ENCODE measurements around the gene CHSY1.

The CHSY1 gene

DNA sequence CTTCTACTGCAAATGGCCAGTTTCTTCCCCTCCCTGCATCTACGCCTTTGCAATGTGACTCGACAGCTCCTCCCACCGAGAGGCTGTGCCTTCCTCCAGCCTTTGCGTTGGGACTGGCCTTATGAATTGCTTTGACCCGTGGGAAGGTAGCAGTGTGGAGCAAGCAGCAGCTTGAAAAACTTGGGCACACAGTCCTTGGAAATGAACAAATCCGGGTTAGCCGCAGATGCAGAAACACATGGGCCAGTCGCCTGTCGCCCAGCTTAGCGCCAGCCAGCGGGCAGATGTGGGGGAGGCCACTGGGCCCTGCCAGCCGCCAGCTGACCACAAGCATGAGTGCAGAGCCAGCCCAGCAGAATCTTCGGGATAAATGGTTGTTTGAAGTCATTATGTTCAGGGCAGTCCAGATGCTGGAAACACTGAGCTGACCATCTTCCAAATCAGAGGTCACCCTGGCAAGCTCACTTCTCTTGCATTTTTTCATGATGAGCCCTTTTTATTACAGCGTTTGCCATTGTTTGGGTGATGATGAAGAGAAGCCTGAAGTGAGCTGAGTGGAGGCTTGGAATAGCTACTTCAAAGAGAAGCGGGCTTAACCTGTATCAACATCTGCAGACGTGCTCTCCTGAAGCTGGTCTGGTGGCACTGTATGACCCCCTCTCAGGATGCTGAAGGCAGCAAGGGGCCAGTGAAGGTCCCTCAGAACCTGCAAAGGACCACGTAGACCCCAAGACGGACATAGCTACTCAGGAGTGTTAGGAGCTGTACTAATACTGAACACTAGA, 15.7 kb upstream of the CHSY1 start:
- no peak for DNase-seq

DNA sequence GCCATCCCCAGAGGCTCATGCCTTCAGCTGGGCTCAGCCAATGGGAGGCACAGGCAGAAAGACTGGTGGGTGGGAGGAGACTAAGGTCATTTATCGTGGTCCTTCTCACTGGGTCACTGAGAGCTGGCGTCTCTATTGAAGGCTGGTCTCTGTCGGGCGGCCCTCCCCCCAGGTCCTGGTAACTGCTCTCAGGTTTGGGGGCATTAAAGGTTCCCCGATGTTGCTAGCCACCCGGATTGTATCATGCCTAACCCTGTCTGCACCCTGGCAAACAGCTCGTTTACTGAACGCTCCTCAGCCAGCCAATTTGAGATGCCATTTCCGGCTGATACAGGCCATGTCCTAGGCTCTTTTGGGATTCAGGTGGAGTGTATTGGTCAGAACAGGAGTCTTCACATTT, 14.9 kb upstream of the CHSY1 start:
- no peak for DNase-seq

DNA sequence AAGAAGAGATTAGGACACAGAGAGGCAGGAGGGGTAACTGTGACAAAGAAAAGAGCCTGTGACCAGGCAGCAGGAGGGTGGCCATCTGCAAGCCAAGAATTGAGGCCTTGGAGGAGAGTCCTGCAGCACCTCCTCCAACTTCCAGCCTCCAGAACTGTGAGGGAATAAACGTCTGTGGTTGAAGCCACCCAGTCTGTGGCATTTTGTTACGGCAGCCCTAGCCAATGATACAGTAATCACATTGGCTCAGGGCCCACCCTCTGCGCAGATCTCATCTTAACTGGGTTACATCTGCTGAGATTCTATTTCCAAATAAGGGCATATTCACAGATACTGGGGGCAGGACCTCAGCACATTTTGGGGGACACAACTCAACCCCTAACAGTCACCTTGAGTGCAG, 14.2 kb upstream of the CHSY1 start:
- DNase-seq = no peak

DNA sequence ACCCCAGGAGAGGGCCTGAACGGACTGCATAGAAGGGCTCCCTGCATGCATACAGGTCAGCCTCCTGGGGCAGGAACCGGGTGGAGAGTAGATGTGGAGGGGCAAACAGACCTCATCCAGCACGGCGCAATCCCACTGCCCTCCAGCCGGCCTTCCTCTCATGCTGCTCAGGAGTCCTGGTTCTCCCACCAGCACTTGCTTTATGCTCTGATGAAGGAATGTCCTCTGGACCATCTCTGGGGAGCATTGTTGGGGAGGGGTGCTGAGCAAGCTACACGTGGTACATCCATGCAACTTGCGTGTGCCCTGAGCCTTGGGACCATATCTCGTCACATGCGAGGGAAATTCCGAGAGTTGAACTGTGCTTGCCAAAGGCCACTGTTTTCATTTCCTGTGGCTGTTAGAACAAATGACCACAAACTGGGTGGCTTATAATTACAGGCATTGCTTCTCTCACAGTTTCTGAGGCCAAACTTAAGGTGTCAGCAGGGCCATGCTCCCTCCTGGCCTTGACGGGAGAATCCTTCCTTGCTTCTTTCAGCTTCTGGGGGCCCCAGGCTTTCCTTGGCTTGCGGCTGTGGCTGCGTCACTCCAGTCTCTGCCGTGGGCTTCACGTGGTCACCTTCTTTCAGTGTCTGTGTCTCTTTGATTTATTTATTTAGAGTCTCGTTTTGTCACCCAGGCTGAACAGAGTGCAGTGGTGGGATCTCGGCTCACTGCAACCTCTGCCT, 13.2 kb upstream of the CHSY1 start:
- peak; percentile 34 for DNase-seq

DNA sequence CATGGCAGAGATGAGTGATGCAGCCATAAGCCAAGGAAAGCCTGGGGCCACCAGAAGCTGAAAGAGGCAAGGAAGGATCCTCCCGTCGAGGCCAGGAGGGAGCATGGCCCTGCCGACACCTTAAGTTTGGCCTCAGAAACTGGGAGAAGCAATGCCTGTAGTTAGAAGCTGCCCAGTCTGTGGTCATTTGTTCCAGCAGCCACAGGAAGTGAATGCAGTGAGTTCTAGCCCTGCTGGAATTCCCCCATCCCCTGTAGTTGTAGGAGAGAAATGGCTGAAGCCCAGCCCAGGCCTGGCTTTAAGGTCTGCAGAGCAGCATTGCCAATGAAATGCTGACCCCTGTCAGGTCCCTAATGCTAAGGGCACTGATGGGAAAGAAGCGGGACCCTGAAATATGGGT, 12.2 kb upstream of the CHSY1 start:
- DNase-seq = no peak

DNA sequence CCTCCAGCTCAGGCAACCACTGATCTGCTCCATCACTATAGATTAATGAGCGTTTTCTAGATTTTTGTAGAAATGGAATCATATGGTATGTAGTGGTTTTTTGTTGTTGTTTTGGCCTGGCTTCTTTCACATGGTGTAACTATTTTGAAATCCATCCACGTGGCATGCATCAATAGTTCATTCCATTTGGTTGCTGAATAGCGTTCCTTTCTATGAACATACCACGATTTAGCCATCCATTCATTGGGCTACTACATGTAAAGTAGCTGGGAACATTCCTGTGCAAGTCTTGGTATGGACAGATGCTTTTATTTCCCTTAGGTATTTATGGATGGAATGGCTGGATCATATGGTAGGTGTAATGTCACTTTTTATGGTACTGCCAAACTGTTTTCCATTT, 10.7 kb upstream of the CHSY1 start:
- no peak for DNase-seq

DNA sequence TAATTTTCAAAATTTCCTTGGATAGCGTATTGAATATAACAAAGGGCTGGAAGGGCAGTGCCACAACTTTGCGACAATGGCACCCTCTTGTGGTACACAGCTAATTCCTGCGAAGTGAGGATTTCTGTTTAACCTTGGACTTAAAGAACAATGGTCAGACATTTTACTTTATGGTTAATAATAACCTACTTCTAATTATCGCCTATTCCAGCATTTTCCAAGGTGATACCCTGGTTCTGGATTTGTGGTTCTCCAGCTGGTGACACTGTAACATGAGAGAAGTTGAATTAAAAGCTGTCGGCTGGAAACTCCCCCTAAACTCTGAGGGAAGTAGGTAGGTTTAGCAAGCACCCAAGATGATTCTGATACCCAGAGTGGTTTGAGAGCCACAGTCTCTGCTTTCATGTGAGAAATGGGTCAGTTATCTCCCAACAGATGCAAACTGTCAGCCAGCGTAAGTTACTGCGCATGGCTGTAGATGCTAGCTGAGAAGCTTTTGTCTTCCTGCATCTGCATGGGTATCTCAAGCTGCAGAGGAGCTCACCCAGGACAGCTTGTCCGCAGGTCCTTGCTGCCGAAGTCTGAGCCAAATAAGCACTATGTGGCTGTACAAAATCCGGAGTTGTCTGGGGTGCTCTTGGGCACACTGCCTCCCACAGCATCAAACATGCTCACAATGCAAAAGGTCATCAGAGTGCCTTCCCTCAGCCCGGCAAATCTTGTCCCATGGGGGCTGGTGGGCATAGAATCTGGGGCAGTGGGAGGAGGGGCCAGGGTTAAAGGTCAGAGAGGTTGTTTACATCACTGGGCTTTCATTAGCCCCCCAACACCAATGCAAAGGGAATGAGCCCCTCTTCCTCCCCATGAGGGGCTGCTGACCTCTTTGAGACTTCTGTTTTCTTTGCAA, 6.6 kb upstream of the CHSY1 start:
- peak; percentile 78 for DNase-seq

DNA sequence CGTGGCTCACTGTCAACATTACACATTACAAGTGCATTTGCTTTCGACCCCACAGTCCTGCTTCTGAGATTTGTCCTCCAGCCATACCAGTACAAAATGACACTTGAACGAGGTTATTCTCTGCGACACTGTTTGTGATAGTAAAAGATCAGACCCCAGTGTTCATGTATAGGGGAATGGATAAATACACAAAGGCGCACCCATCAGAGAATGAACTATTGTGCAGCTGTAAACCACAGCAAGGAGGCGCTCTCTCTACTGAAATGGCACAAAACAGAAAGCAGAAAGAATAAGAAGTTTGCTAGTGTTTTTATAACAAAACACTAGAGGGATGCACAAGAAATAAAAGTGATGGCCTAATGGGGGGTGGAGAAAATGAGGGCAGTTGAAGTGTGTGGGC, 4.9 kb upstream of the CHSY1 start:
- DNase-seq = peak; percentile 25

DNA sequence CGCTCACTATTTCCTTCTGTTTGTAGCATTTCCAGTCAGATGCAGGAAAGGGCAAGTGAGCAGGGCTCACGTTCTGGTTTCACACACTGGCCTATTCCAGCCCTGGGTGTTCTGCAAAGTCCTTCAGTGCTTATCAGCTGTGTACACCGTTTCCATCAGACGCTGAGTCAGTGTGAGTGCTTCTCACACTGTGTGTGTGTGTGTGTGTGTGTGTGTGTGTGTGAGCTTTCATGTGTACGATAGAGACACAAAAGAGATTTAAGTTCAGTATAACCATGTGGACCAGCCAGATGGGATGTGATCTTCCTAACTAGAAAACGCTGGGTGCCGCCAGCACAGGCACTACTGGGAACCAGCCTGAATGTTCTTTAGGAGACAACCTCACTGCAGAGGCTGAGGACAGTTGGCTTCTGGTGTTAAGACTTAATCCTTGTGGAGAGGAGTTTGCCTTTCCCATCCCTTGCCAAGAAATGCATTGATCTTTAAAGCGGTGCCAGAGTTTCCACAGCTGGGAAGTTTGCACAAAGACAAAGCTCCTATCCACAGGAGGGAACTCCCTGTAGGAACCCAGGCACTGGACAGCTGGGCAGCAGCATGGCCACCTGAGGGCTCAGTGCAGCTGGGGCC, 3.9 kb upstream of the CHSY1 start:
- DNase-seq = no peak

DNA sequence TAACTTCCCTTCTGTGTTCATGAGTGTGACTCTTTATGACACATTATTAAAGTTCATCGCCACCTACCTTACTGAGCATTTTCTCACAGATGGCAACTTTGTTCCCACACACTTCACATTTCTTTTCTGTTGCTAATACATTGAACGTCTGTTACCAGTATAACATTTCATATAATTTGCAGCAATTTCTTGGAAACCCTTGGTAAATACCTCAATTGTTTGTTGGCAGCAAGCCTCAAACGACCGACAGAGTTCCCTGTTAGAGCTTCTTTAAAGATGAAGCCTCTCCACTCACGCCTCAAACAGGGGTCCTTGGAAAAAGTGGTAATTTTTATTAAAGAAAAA, 3.2 kb upstream of the CHSY1 start:
- no peak for DNase-seq

DNA sequence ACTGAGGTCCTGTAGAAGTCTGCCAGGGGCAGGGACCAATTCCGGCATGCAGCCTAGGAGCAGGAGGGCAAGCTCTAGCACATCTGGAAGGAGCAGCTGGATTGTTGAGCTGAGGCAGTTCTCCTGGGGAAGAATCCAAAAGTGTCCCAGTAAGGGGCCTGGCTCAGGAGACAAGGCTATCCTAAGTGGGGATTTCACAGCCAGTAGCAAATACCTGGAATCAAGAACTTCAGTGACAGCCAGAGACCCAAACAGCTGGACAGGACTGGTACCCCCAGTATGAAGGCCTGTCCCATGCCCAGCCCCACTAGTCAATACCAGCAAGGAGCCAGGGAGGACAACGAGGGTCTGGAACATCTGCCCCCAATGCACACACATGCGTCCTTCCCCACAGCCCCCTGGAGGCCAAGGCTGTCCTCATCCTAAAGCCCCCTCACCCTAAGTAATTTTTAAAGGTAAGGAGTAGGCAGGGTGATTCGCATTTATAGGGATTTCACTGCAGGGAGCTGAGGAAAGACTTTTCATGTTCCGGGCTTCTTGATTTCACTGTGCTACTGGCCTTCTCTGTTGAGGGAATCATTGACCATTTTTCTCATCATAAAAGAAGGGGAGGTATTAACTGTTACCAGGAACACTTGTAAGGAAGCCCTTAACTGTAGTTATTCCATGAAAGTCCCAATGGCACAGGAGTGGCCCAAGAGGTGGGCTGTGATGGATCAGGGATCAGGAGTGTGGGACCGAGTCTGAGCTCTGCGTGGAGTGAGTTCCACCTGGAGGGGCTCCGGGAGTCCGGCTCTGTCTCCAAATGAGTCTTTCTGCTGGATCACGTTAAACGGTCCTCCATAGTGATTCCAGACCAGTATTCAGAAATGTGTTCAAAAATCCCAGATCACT, 2.6 kb upstream of the CHSY1 start:
- no peak for DNase-seq

DNA sequence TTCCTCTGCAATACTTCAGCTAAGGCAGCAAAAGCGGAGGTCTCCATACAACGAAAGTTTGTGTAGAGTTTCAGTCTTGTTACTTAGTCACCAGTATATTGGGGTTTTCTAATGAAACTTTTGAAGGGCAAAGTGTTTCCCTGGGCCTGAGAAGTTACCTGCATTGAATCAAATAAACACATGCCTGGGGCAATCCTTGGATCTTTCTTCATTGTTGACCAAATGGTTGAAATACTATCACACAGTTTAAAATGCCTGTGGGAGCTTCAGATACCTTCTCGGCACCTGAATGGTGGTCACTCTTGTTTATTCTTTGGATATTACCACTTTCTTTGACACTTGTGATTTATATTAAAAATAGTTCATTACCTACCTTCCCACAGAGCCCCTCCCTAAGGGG, 988 bp upstream of the CHSY1 start:
- DNase-seq = no peak

DNA sequence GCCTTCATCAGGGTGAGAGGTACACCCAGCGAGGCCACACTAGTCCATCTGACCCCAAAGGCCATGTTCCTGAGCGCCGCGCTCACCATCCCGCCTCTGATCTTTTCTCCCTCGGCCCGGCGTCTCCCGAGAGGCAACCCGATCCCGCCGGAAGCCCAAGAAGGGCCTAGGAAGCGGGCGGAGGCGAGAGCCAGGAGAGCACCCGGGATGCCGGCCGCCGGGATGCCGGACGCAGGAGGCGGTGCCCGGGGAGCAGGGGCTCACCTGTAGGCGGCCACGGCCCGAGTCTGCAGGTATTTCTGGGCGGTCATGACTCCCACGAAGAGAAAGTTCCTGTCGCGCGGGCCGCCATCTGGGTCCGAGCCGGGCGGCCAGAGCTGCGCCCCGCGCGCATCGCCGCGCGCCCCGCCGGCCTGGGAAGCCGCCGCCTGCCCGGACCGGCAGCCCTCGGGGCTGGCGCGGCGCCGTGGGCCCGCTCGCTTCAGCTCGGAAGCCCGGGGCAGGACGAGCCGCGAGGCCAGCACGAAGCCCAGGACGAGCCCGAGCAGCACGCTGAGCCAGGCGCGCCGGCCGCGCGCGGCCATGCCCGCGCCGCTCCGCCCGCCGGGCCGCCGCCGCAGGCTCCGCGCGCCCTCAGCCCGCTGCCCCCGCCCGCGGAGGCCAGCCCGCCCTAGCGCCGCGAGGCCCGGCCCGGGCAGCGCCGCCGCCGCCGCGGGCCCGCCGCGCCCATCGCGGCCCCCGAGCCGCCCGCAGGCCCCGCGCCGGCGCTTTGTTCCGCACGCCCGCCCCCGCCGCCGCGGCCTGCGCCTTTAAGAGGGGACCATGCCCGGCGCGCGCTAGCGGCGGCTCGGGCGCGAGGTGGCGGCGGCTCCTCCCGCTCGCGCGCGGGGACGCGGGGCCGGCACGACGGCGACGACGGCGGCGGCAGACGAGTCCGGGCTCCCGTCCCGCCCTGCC, 697 bp downstream of the CHSY1 start:
- peak; percentile 43 for DNase-seq

DNA sequence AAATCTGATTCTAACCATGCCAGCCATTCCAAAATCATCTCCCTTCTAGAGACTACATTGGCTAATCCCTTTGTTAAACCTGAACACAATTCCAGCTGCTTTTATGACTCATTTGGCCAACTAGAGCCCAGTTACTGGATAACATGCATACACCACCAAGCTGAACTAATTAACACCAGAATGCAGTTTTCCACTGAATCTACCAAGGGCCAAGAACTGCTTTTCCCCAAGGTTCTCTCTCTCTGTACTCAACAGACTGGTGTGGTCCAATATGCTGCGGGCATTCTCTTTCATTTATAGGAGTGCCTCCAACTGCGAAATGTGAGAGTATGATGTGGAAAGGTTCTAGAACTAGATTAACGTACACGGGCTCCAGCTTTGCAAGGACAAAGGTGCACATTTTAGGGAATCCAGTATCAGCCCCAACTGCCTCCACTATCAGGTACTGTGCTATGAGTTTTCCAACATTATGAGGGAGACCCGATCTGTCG, 1.5 kb downstream of the CHSY1 start:
- peak; percentile 42 for DNase-seq

DNA sequence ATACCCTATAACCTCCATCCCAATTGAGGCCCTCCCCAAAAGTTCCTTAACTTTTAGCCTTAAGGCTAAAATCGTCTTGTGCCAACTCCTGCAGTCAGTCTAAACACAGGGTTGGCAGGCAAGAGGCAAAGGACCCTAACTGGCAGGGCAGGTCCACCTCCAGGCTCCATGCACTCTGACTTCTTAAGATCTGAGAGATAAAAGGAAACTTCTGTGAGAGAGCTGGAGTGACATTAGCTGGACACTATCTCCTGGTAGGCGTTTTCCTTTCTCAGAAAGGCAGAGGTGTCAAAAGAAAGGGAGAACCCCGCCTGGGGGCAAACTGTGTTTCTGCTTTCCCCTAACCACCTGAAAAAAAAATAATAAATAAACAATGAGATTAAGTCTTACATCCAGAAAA, 3.6 kb downstream of the CHSY1 start:
- DNase-seq = no peak

DNA sequence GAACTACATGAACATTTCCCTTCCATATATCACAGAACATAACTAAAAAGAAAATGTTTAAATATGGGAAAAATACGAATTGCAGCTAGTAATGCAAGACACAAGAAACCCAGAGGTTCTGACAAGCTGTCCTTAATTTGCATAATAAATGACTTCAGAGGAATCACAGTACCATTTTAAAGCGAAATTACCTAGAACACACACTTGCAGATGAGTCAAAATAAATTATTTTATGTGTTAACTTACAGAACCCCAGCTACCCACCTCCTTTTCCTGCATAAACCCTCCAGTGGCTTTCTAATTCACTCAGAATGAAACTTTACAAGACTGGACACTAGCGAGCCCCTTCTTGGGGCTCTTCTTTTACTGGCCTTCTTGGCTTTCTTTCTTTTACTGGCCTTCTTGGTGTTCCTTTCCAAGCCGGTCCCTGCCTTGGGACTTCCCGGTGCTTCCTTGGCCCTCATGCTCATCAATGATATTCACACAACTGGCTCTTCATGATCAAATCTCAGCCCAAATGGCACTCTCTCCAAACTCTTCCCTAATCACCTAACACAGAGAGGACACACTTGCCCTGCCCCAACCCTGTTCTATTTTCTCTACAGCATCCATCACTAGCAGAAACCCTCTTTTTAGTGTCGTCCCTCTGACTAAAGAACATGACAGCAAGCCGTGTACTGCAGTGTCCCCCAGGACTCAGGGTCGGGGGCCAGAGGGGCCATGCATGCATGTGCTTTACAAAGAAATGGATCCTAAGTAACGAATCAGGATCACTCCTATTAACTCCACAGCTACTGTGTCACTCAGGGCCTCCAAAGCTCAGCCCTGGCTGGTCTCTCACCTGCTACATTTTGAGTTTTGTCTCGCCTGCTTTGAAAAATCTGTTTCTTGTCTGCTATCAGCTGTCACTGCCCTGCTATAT, 4.8 kb downstream of the CHSY1 start:
- DNase-seq = no peak

DNA sequence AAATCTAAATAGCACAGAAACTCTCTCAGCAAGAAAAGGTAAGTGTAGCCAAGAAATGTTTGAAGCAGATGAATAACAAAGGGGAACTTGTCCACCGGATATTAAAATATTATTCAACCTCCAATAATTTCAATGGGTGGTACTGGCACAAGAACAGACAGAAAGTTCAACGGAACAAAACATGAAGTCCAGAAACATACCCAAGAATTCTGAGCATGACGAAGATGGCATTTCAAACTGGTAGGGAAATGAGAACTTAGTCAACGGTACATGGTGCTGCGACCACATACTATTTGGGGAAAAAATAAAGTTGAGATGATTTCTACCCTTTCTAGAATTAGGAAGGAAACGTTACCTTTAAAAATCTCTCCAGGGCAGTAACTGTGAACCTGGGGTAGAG, 5.5 kb downstream of the CHSY1 start:
- DNase-seq = no peak

DNA sequence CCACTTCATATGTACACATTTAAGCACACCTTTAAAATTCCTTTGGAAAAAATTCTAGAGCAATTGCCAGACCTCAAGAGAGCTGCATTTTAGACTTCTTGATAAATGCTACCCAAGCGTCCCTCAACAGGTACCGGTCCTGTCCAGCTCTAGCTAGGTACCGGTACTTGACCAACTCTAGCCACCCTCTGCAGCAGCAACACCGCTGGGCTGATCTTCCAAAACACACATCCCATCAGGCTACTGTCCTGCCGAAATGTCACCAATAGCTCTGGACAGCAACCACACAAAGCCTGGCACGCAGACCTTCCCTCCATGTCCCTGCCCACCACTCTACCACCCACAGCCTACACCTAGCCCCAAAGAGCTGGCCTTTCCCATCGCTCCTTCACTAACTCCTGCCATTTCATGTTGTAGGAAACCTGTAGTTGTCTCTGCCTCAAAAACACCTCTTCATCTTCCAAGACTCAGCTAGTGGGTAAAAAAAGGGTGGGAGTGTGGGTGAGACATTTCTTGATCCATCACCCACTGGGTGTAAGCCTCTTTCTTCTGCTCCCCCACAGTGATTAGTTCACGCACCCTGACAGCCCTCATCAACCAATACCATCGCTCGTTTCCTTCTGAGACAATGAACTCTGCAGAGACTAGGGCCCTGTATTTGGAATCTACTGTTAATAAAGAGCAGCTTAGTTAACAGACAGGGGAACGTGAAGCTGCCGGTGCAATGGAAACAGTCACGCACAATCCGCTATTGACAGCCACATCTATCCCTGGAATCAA, 6.8 kb downstream of the CHSY1 start:
- DNase-seq = no peak
